ENCODE results near the gene FZD2.

Gene FZD2

GRCh38 chr17:44607836-44608690 lies 50.8 kb downstream of the FZD2 start:
- no peak for DNase-seq (ENCODE audit: low read depth)

GRCh38 chr17:44608727-44609435 lies 51.6 kb downstream of the FZD2 start:
- DNase-seq (ENCODE audit: low read depth): no peak

- DNase-seq (ENCODE audit: low read depth): no peak
These were observed 53.0 kb downstream of the FZD2 start for GRCh38 chr17:44610331-44610730.
